ENCODE data around the gene TMEM267.

DNA sequence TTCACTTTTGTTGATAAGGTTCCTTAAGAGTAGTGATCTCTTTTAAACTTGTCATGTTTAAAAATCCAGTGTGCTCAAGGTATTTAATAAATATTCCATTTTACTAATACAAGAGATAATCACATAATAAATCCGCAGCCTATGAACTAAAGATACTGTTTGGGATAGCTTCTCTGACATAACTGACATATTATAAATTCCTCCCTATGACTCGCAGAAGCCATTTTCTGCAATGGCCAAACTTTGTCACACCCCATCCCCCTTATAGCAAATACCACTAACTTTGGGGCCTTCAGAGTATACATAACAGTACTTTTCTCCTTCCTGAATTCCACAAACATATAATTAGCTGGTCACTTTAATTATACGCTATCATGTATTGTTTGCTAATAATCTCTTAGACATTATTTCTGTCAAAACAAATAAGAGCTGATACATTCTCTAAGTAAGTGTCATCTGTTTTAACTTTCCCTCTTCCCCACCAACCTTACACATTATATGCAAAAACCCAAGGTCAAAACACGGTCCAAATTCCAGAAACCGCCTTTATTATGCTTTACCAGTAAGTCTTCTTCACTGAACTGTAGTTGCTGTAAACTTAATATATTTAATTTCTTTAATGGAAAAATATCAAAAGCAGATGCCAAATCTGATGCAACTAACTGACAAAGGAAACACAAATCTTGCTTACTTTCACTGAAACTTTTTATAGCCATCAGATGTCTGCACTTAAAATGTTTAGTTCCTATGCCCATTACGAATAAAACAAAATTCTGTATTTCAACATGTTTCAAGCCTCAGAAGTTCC lies 971 bp downstream of the TMEM267 start:
- TF ChIP-seq CTCF (conservative IDR thresholded peaks at IDR 0.05; ENCODE audit: low read depth, low read length) (no peak), EZH2 (IDR thresholded peaks at IDR 0.05; ENCODE audit: borderline replicate concordance, low read depth, low read length, poor library complexity, severe bottlenecking) (no peak)

Measured in A673 (cell line).